ENCODE data around the gene LTB. TPM values are rescaled to one million over a fixed set of nuclear protein-coding genes. Genes with fewer than 3 reads are reported as not detected.

LTB gene
- total and polyA plus RNA-seq, 9 of the 15 experiments (the other 6 are each of a cell fraction or from before 2014, with no cell fraction given) = 0.07 to 0.51 TPM; not detected in 7

GRCh38 chr6:31619805-31620585, 37.8 kb upstream of the LTB start (continued):
- TF ChIP-seq AFF1 (IDR thresholded peaks at IDR 0.05; ENCODE audit: low read depth in 1 of 2, partially characterized antibody in 2 of 2) = peak in 1 of 2 experiments; percentile 87
- no peak for TF ChIP-seq ZNF696 (CRISPR knock-in tag; conservative IDR thresholded peaks at IDR 0.05)
- TF ChIP-seq POLR2AphosphoS2 (IDR thresholded peaks at IDR 0.05; ENCODE audit: low read length) = peak; percentile 76; the same call in 1 of the 2 replicates
- TF ChIP-seq NBN (IDR thresholded peaks at IDR 0.05; ENCODE audit: low read depth) = peak; percentile 94

- WGBS (ENCODE audit: insufficient coverage, low coverage, missing lambda C conversion rate) = 44% methylated on average over 2 of the region's 2 CpGs
- TF ChIP-seq MAFK (IDR thresholded peaks at IDR 0.05; ENCODE audit: low read length) (no peak), SREBF1 (IDR thresholded peaks at IDR 0.05; ENCODE audit: borderline replicate concordance, low read depth, low read length) (no peak), ZNF121 (CRISPR knock-in tag; conservative IDR thresholded peaks at IDR 0.05) (no peak), POLR3G (IDR thresholded peaks at IDR 0.05; ENCODE audit: extremely low read depth, insufficient read length, insufficient replicate concordance) (no peak), ILF3 (IDR thresholded peaks at IDR 0.05; ENCODE audit: borderline replicate concordance) (no peak), C11orf30 (IDR thresholded peaks at IDR 0.05; ENCODE audit: low read depth) (no peak), ZBTB49 (CRISPR knock-in tag; IDR thresholded peaks at IDR 0.05; ENCODE audit: borderline replicate concordance) (no peak), FOXA1 (IDR thresholded peaks at IDR 0.05; ENCODE audit: borderline replicate concordance) (no peak)
These were observed 34.8 kb upstream of the LTB start for GRCh38 chr6:31617010-31617409.

More at GRCh38 chr6:31617010-31617409, 34.8 kb upstream of the LTB start:
- peaks cover under 1% of the 10 kb centered on the region for H3K9me1 ChIP-seq (ENCODE audit: control insufficient read depth, insufficient read depth, low read length)
- no peak for DNase-seq (ENCODE audit: extremely low read depth in 1 of 4, low spot score in 3 of 4)
- no peak overlapping the region for H3K4me2 ChIP-seq (ENCODE audit: insufficient read depth, low read length)
- in situ Hi-C loops (cut with MboI) = no loop called here
- H3K9me3 ChIP-seq (replicated peaks; ENCODE audit: control insufficient read depth, insufficient read depth, low read depth, low read length) = no peaks in the 10 kb centered on the region
- FAIRE-seq = no peak
- peaks cover 11% of the 10 kb centered on the region for H3K36me3 ChIP-seq (ENCODE audit: control insufficient read depth, insufficient read depth, low read length)
- 0 out of 2 replicates have a peak, but pooled peaks cover 1% of the 10 kb centered on the region for H4K20me1 ChIP-seq (replicated peaks; ENCODE audit: control insufficient read depth, insufficient read depth, low read length)
- no peak overlapping the region for H3K9ac ChIP-seq (ENCODE audit: insufficient read depth in 1 of 2, low read depth in 2 of 2, low read length in 2 of 2)
- peaks cover 28 to 41% of the 10 kb centered on the region in 2 experiments for H3K4me1 ChIP-seq (replicated peaks in 1 of 2; ENCODE audit: control insufficient read depth in 2 of 2, insufficient read depth in 2 of 2, low read length in 2 of 2)
- CTCF ChIA-PET (ENCODE audit: low intra/inter-chr PET ratio) = no interaction called here
- intact Hi-C loops (cut with micrococcal nuclease) = no loop called here
- ATAC-seq = no peak
- no peak overlapping the region for H3K4me3 ChIP-seq
- no TSS peak for BruUV-seq (replicated peaks)
- H3K79me2 ChIP-seq (ENCODE audit: control insufficient read depth, insufficient read depth, low read length) = peaks cover 14% of the 10 kb centered on the region
- H3K27ac ChIP-seq (ENCODE audit: extremely low read depth, low read depth, low read length) = no peak overlapping the region
- no peaks in the 10 kb centered on the region for H3K27me3 ChIP-seq (ENCODE audit: control insufficient read depth in 2 of 2, insufficient read depth in 2 of 2, low read length in 2 of 2)
- H2AFZ ChIP-seq (ENCODE audit: low read depth, low read length) = no peak overlapping the region
- POLR2A ChIA-PET = interaction anchor here (0.6 to 1.1 kb wide), 2 partner anchors 43 to 217 kb away, joined by 3 to 5 read pairs; no protein-coding TSS in a partner anchor

Measured in K562 (cell line).